Stimulated activated naive CD8-positive, alpha-beta T cell treated with anti-CD3 and anti-CD28 coated beads, Interleukin-15, Interleukin-2, amounts not matched to agents 100 ng/mL and 50 ng/mL, for 24 hours (primary cell): ENCODE results near the gene CPSF3.
A peak's percentile ranks its signal among the peaks of the same experiment; 100 is the strongest.

Source experiments
- H3K27ac Mint-ChIP-seq: one replicate; pipeline ENCODE4 v1.8.0; 2021; ENCODE audit warnings: mild to moderate bottlenecking, mixed read lengths
- H3K27me3 Mint-ChIP-seq: one replicate; pipeline ENCODE4 v1.8.0; 2021; ENCODE audit warnings: mixed read lengths
- H3K36me3 Mint-ChIP-seq: one replicate; pipeline ENCODE4 v1.8.0; 2021; ENCODE audit warnings: low read depth, mixed read lengths
- H3K4me1 Mint-ChIP-seq: one replicate; pipeline ENCODE4 v1.8.0; 2021; ENCODE audit warnings: low read depth, mixed read lengths
- H3K4me3 Mint-ChIP-seq: one replicate; pipeline ENCODE4 v1.8.0; 2021; ENCODE audit warnings: mild to moderate bottlenecking, mixed read lengths
- H3K9me3 Mint-ChIP-seq: one replicate; pipeline ENCODE4 v1.8.0; 2021; ENCODE audit warnings: mixed read lengths

The CPSF3 gene

GRCh38 chr2:9405636-9406035, 17.8 kb upstream of the CPSF3 start:
- Mint-ChIP-seq H3K27ac (no peak overlapping the region), H3K4me1 (no peaks in the 10 kb centered on the region), H3K36me3 (peaks cover 22% of the 10 kb centered on the region), H3K27me3 (no peaks in the 10 kb centered on the region), H3K4me3 (no peak overlapping the region), H3K9me3 (no peaks in the 10 kb centered on the region)

GRCh38 chr2:9406529-9407362, 16.7 kb upstream of the CPSF3 start:
- no peak overlapping the region for H3K27ac Mint-ChIP-seq
- no peaks in the 10 kb centered on the region for H3K27me3 Mint-ChIP-seq
- no peaks in the 10 kb centered on the region for H3K9me3 Mint-ChIP-seq
- no peak overlapping the region for H3K4me3 Mint-ChIP-seq
- peaks cover 32% of the 10 kb centered on the region for H3K36me3 Mint-ChIP-seq
- no peaks in the 10 kb centered on the region for H3K4me1 Mint-ChIP-seq

DNA sequence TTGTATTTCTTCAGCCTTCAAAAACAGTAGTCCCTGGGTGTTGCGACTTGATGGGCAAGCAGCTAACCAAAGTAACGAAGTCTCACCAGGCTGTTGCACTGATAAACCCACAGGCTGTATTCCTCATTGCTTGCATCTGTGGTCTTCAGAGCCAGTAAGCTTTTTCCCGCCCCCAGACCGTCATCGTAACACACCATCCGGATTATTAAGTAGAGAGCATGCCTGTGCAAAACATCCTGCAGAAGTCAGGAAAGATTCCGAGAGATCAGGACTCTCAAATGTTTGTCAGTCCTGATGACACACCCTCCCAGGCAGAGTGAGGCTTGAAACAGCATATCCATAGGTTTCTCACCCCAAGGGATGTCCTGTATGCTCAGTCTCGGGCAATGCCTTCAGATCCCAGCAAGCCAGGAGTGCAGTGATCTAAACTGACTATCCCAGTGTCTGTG, 16.1 kb upstream of the CPSF3 start:
- Mint-ChIP-seq H3K36me3 (peaks cover 38% of the 10 kb centered on the region), H3K27me3 (no peaks in the 10 kb centered on the region), H3K27ac (no peak overlapping the region), H3K4me1 (no peaks in the 10 kb centered on the region), H3K4me3 (no peak overlapping the region), H3K9me3 (no peaks in the 10 kb centered on the region)

DNA sequence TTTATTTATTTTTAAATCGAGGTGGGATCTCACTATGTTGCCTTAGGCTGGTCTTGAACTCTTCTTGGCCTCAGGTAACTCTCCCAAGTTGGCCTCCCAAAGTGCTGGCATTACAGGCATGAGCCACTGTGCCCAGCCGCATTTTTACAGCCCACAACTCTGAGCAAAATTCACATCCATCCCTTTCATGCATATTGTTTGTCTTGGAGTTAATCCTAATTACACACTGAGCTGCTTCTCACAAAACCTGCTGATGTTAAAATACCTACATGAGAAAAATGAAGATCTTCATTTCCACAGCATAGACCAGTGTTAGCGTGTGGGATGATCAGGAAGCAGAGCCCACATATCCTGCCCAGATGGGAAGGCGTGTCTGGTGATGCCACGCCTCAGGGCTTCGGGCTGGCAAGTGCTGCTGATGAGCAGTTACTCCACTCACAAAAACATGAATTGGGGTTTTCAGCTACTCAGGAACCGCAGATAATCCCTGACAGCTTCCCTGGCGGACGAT, 14.8 kb upstream of the CPSF3 start:
- H3K36me3 Mint-ChIP-seq, result peaks cover 45% of the 10 kb centered on the region
- no peak overlapping the region for H3K27ac Mint-ChIP-seq
- no peaks in the 10 kb centered on the region for H3K9me3 Mint-ChIP-seq
- no peaks in the 10 kb centered on the region for H3K4me1 Mint-ChIP-seq
- no peak overlapping the region for H3K4me3 Mint-ChIP-seq
- no peaks in the 10 kb centered on the region for H3K27me3 Mint-ChIP-seq

DNA sequence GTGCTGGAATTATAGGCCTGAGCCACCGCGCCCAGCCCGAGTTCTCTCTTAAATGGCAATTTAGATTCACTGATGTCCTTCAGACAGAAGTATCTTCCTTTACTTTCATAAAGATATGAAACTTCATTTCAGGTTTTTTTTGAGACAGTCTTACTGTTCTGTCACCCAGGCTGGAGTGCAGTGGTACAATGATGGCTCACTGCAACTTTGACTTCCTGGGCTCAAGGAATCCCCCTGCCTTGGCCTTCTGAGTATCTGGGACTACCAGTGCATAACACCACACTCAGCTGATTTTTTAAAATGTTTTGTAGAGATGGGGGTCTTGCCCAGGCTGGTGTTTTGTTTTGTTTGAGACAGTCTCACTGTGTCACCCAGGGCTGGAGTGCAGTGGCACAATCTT, 13.3 kb upstream of the CPSF3 start:
- H3K27me3 Mint-ChIP-seq, result no peaks in the 10 kb centered on the region
- H3K4me1 Mint-ChIP-seq, result peaks cover 3% of the 10 kb centered on the region
- H3K27ac Mint-ChIP-seq, result no peak overlapping the region

DNA sequence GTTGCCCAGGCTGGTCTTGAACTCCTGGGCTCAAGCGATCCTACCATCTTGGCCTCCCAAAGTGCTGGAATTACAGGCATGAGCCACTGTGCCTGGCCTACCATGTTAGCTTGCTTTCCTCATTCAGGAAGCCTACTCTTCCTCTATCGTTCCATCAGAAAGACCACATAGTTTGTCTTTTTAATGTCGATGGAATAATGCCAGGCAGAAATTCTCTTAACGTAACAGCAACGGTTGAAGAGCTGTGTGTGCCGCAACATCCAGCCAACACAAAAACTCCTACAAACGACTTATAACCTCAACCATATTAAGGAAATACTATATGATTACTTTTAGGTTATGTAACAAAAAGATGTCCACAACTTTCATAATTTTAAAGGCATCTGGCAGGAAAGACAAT, 10.7 kb upstream of the CPSF3 start:
- Mint-ChIP-seq H3K36me3 (peaks cover 58% of the 10 kb centered on the region), H3K27ac (no peak overlapping the region), H3K4me3 (no peak overlapping the region), H3K4me1 (peaks cover 21% of the 10 kb centered on the region), H3K27me3 (no peaks in the 10 kb centered on the region), H3K9me3 (no peaks in the 10 kb centered on the region)

More for the DNA sequence above, 13.3 kb upstream of the CPSF3 start:
- Mint-ChIP-seq H3K9me3 (no peaks in the 10 kb centered on the region), H3K4me3 (no peak overlapping the region), H3K36me3 (peaks cover 53% of the 10 kb centered on the region)

- H3K36me3 Mint-ChIP-seq, result peaks cover 67% of the 10 kb centered on the region
- peaks cover 47% of the 10 kb centered on the region for H3K4me1 Mint-ChIP-seq
- no peaks in the 10 kb centered on the region for H3K27me3 Mint-ChIP-seq
- H3K27ac Mint-ChIP-seq, result no peak overlapping the region
- no peaks in the 10 kb centered on the region for H3K9me3 Mint-ChIP-seq
- H3K4me3 Mint-ChIP-seq, result no peak overlapping the region
These were observed 7.8 kb upstream of the CPSF3 start for GRCh38 chr2:9415516-9416169.

- Mint-ChIP-seq H3K4me3 (no peak overlapping the region), H3K27me3 (no peaks in the 10 kb centered on the region), H3K36me3 (peaks cover 61% of the 10 kb centered on the region), H3K4me1 (peaks cover 54% of the 10 kb centered on the region), H3K27ac (peak overlapping the region; percentile 62), H3K9me3 (no peaks in the 10 kb centered on the region)
These were observed 7.0 kb upstream of the CPSF3 start for GRCh38 chr2:9416267-9416961.

GRCh38 chr2:9416962-9417316, 6.5 kb upstream of the CPSF3 start:
- no peaks in the 10 kb centered on the region for H3K27me3 Mint-ChIP-seq
- peaks cover 59% of the 10 kb centered on the region for H3K4me1 Mint-ChIP-seq
- peak overlapping the region; percentile 62 for H3K27ac Mint-ChIP-seq
- no peak overlapping the region for H3K4me3 Mint-ChIP-seq
- H3K9me3 Mint-ChIP-seq, result no peaks in the 10 kb centered on the region
- H3K36me3 Mint-ChIP-seq, result peaks cover 62% of the 10 kb centered on the region

GRCh38 chr2:9417725-9418124, 5.7 kb upstream of the CPSF3 start:
- Mint-ChIP-seq H3K4me3 (no peak overlapping the region), H3K27ac (no peak overlapping the region)

GRCh38 chr2:9418746-9419145, 4.7 kb upstream of the CPSF3 start:
- Mint-ChIP-seq H3K4me1 (peaks cover 66% of the 10 kb centered on the region), H3K27ac (no peak overlapping the region), H3K9me3 (no peaks in the 10 kb centered on the region), H3K36me3 (peaks cover 58% of the 10 kb centered on the region), H3K27me3 (no peaks in the 10 kb centered on the region), H3K4me3 (no peak overlapping the region)

More at GRCh38 chr2:9417725-9418124, 5.7 kb upstream of the CPSF3 start:
- no peaks in the 10 kb centered on the region for H3K9me3 Mint-ChIP-seq
- no peaks in the 10 kb centered on the region for H3K27me3 Mint-ChIP-seq
- peaks cover 66% of the 10 kb centered on the region for H3K4me1 Mint-ChIP-seq
- peaks cover 60% of the 10 kb centered on the region for H3K36me3 Mint-ChIP-seq

- peaks cover 65% of the 10 kb centered on the region for H3K4me1 Mint-ChIP-seq
- H3K27ac Mint-ChIP-seq, result no peak overlapping the region
- H3K36me3 Mint-ChIP-seq, result peaks cover 55% of the 10 kb centered on the region
- no peaks in the 10 kb centered on the region for H3K9me3 Mint-ChIP-seq
- no peaks in the 10 kb centered on the region for H3K27me3 Mint-ChIP-seq
- no peak overlapping the region for H3K4me3 Mint-ChIP-seq
These were observed 3.9 kb upstream of the CPSF3 start for GRCh38 chr2:9419541-9419940.

DNA sequence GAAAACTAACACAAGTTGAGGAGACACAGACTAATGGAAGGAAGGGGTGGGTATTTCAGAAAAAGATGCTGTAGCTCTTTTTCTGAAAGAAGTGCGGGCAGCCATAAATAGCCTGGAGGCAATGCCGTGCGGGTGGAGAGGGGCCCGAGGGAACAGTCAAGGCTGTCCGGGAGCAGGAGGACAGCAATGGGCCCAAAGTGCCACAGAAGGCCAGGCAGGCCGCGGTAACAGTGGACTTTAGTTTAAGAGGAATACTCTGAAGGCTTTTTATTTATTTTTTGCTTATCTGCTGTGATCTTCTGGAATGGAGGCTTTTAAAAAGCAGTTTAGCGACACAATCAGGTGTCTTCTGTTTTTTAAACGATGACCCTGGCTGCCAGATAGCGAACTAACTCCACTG, 3.0 kb upstream of the CPSF3 start:
- H3K4me3 Mint-ChIP-seq, result peak overlapping the region; percentile 37
- peak overlapping the region; percentile 75 for H3K27ac Mint-ChIP-seq
- H3K4me1 Mint-ChIP-seq, result peaks cover 63% of the 10 kb centered on the region
- no peaks in the 10 kb centered on the region for H3K27me3 Mint-ChIP-seq
- no peaks in the 10 kb centered on the region for H3K9me3 Mint-ChIP-seq
- peaks cover 52% of the 10 kb centered on the region for H3K36me3 Mint-ChIP-seq

DNA sequence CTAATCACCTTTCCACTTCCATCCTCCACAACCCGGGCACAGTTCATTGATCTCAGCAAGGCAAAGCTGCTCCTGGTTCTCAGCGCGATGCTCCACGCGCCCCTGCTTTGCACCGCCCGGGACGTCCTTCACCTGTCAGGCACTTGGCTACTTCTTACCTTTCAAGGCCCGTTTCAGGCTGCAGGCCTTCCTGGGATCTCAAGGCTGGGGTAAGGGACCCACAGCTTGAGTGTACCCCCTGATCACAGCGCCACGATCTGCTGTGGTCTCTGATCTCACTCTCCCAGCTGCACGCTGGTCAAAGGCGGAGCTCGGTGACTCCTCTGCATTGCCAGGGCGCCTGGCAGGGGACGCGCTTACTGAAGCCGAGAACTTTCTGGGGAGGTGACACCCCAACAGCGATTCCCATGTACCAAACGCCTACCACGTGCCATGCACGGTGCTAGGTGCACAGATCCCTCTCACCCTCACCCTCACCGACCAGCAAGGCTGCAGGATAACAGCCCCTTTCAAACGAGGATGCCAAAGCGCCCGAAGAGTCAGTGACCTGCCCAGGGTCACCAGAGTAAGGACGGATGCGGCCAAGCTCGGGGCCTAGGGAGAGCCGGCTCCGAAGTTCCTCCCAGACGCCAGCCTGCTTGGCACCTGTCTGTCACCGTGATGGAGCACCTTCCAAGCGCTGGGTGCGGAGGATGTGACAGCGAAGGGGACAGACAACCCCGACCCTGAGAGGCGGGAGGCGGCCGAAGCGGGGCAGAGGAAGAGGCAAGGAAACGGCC, 944 bp upstream of the CPSF3 start:
- Mint-ChIP-seq H3K27ac (peak overlapping the region; percentile 97), H3K9me3 (no peaks in the 10 kb centered on the region), H3K27me3 (no peaks in the 10 kb centered on the region), H3K4me1 (peaks cover 47% of the 10 kb centered on the region), H3K36me3 (peaks cover 42% of the 10 kb centered on the region), H3K4me3 (no peak overlapping the region)
